Common myeloid progenitor, CD34-positive (primary cell): ENCODE results near the gene NR2F6.

Experiments
- CTCF ChIA-PET: fragments of 350-600 bp; sonication (Branson Sonifier 250); formaldehyde crosslinking; loops from one replicate; lab custom pipeline; 2021; ENCODE audit warnings: antibody characterized with exemption; lab: Charles Lee
- POLR2A ChIA-PET: fragments of 350-600 bp; sonication (Branson Sonifier 250); formaldehyde crosslinking; loops from one replicate; lab custom pipeline; 2021; ENCODE audit warnings: antibody characterized with exemption; lab: Charles Lee
- DNase-seq, 3 donors: peaks; one replicate each; pipeline versions ENCODE4 v3.0.0 to v3.0.0-alpha.2; 2013
- H3K27ac ChIP-seq, 2 experiments: 1 replicate in 1 of 2; 2 replicates in 1 of 2; pipeline ENCODE4 v1.7.0; 2013; ENCODE audit warnings: inconsistent platforms in 2 of 2, low read length in 2 of 2, mild to moderate bottlenecking in 2 of 2, low read depth in 1 of 2, moderate library complexity in 1 of 2; ENCODE audit not compliant: severe bottlenecking in 2 of 2, insufficient read depth in 1 of 2, poor library complexity in 1 of 2
- H3K27me3 ChIP-seq, 5 experiments: replicated peaks in 2 of 5; 1 replicate in 3 of 5; 2 replicates in 2 of 5; pipeline versions ENCODE4 v1.6.1 to v1.7.0; 2013; ENCODE audit warnings: low read length in 4 of 5, mild to moderate bottlenecking in 2 of 5, moderate library complexity in 2 of 5, inconsistent platforms in 1 of 5; ENCODE audit not compliant: insufficient read depth in 5 of 5, control insufficient read depth in 4 of 5
- H3K36me3 ChIP-seq, 4 experiments: 1 replicate in 2 of 4; 2 replicates in 2 of 4; pipeline versions ENCODE4 v1.6.1 to v1.7.0; 2013; ENCODE audit warnings: low read length in 3 of 4, control low read depth in 1 of 4, mild to moderate bottlenecking in 1 of 4; ENCODE audit not compliant: control insufficient read depth in 4 of 4, insufficient read depth in 4 of 4
- H3K4me1 ChIP-seq, 4 experiments: 1 replicate in 3 of 4; 2 replicates in 1 of 4; pipeline versions ENCODE4 v1.6.1 to v1.7.1; 2013; ENCODE audit warnings: low read length in 3 of 4, mild to moderate bottlenecking in 3 of 4, control low read depth in 1 of 4, inconsistent platforms in 1 of 4, moderate library complexity in 1 of 4; ENCODE audit not compliant: control insufficient read depth in 4 of 4, insufficient read depth in 4 of 4; ENCODE audit errors: control extremely low read depth in 1 of 4
- H3K4me3 ChIP-seq, 7 experiments: 1 replicate in 4 of 7; 2 replicates in 3 of 7; pipeline versions ENCODE4 v1.5.1 to v1.7.0; 2013; ENCODE audit warnings: mild to moderate bottlenecking in 7 of 7, low read length in 6 of 7, moderate library complexity in 6 of 7, inconsistent platforms in 2 of 7, low read depth in 2 of 7, control low read depth in 1 of 7; ENCODE audit not compliant: insufficient read depth in 4 of 7, control insufficient read depth in 1 of 7; ENCODE audit errors: extremely low read depth in 1 of 7
- H3K9me3 ChIP-seq, 5 experiments: 1 replicate in 4 of 5; 2 replicates in 1 of 5; pipeline versions ENCODE4 v1.6.1 to v1.7.1; 2013; ENCODE audit warnings: low read length in 4 of 5, mild to moderate bottlenecking in 2 of 5, inconsistent platforms in 1 of 5, low read depth in 1 of 5, moderate library complexity in 1 of 5; ENCODE audit not compliant: control insufficient read depth in 4 of 5, insufficient read depth in 2 of 5; ENCODE audit errors: control extremely low read depth in 1 of 5
- WGBS: methylation state at CpG from one replicate; pipeline ENCODE4 v1.1.5; 2013; ENCODE audit not compliant: insufficient coverage; 5-methylcytosine and 5-hydroxymethylcytosine counted together

The NR2F6 gene

GRCh38 chr19:17244618-17245534 is 843 bp downstream of the NR2F6 start:
- Histone ChIP-seq H3K4me1 (peaks cover 0 to 25% (median 24%) of the 10 kb centered on the region in 4 experiments), H3K27ac (no peak overlapping the region), H3K9me3 (no peaks in the 10 kb centered on the region), H3K27me3 (no peaks in the 10 kb centered on the region), H3K4me3 (peak overlapping the region; percentile 40 to 76 (median 69)), H3K36me3 (peaks cover 0 to 7% (median 0%) of the 10 kb centered on the region in 4 experiments)
- ChIA-PET CTCF (interaction anchor here (1.8 kb wide), 1 partner anchor 15 kb away, joined by 4 read pairs; no protein-coding TSS in a partner anchor), POLR2A (no interaction called here)
- WGBS = 1% methylated on average over 84 of the region's 100 CpGs
- DNase-seq = peak in 1 of 3 donors; percentile 19

GRCh38 chr19:17243830-17244617 is 1.7 kb downstream of the NR2F6 start:
- H3K36me3 ChIP-seq = peaks cover 0 to 9% (median 0%) of the 10 kb centered on the region in 4 experiments
- no peaks in the 10 kb centered on the region for H3K9me3 ChIP-seq
- WGBS = 54% methylated on average over 35 of the region's 52 CpGs
- H3K4me3 ChIP-seq = peak overlapping the region in 6 of 7 experiments; percentile 44 to 76 (median 70)
- ChIA-PET CTCF (interaction anchor here (0.6 to 1.8 kb wide), 5 partner anchors 10 to 23 kb away, joined by 3 to 8 read pairs (median 3); partner anchors contain the start of genes OCEL1 and USHBP1), POLR2A (no interaction called here)
- H3K27me3 ChIP-seq = no peaks in the 10 kb centered on the region
- peaks cover 0 to 25% (median 24%) of the 10 kb centered on the region in 4 experiments for H3K4me1 ChIP-seq
- no peak overlapping the region for H3K27ac ChIP-seq
- no peak for DNase-seq

GRCh38 chr19:17243211-17243829 is 2.4 kb downstream of the NR2F6 start:
- CTCF ChIA-PET = interaction anchor here (0.6 to 1.8 kb wide), 7 partner anchors 10 to 175 kb away, joined by 3 to 8 read pairs (median 3); partner anchors contain the start of genes OCEL1 and USHBP1
- peaks cover 0 to 10% (median under 1%) of the 10 kb centered on the region in 4 experiments for H3K36me3 ChIP-seq
- POLR2A ChIA-PET = no interaction called here
- peaks cover 0 to 25% (median 24%) of the 10 kb centered on the region in 4 experiments for H3K4me1 ChIP-seq
- H3K27me3 ChIP-seq = no peaks in the 10 kb centered on the region
- H3K27ac ChIP-seq = no peak overlapping the region
- WGBS = 90% methylated on average over 6 of the region's 8 CpGs
- no peak overlapping the region for H3K4me3 ChIP-seq
- no peak for DNase-seq
- no peaks in the 10 kb centered on the region for H3K9me3 ChIP-seq

GRCh38 chr19:17242431-17243208 is 3.1 kb downstream of the NR2F6 start:
- Histone ChIP-seq H3K36me3 (peaks cover 0 to 14% (median 3%) of the 10 kb centered on the region in 4 experiments), H3K4me3 (no peak overlapping the region), H3K9me3 (no peaks in the 10 kb centered on the region), H3K27ac (no peak overlapping the region), H3K4me1 (peaks cover 0 to 25% (median 24%) of the 10 kb centered on the region in 4 experiments), H3K27me3 (no peaks in the 10 kb centered on the region)
- 93% methylated on average over 8 of the region's 8 CpGs for WGBS
- peak in 1 of 3 donors; percentile 19 for DNase-seq
- ChIA-PET POLR2A (no interaction called here), CTCF (interaction anchor here (0.9 to 1.8 kb wide), 7 partner anchors 9 to 174 kb away, joined by 3 to 8 read pairs (median 4); partner anchors contain the start of gene OCEL1)

GRCh38 chr19:17240826-17241399 is 4.8 kb downstream of the NR2F6 start:
- H3K4me3 ChIP-seq = no peak overlapping the region
- ChIA-PET CTCF (interaction anchor here (0.8 to 1.9 kb wide), 4 partner anchors 15 to 78 kb away, joined by 3 to 7 read pairs (median 3); partner anchors contain the start of genes OCEL1 and USHBP1), POLR2A (interaction anchor here (0.6 kb wide), 1 partner anchor 26 kb away, joined by 3 read pairs; the partner anchor contains the start of gene USE1)
- WGBS = 100% methylated on average over 5 of the region's 6 CpGs
- no peaks in the 10 kb centered on the region for H3K9me3 ChIP-seq
- peaks cover 0 to 17% (median 13%) of the 10 kb centered on the region in 4 experiments for H3K4me1 ChIP-seq
- H3K27me3 ChIP-seq = no peaks in the 10 kb centered on the region
- H3K27ac ChIP-seq = no peak overlapping the region
- DNase-seq = no peak
- H3K36me3 ChIP-seq = peaks cover 0 to 14% (median 3%) of the 10 kb centered on the region in 4 experiments
